ENCODE results near the gene NCAPH2. TPM values are rescaled to one million over a fixed set of nuclear protein-coding genes. Genes with fewer than 3 reads are reported as not detected.
A peak's percentile ranks its signal among the peaks of the same experiment; 100 is the strongest.

Gene NCAPH2
- total RNA-seq, 6 donors from 2014 or later: 55.4 to 104 (median 62.2) TPM

GRCh38 chr22:50550395-50550794, 42.4 kb downstream of the NCAPH2 start:
- ATAC-seq (ENCODE audit: low FRiP score in 2 of 2) (no peak), DNase-seq (no peak)
- peaks cover 0 to 29% (median 9%) of the 10 kb centered on the region in 4 donors for H3K27me3 ChIP-seq
- no peak overlapping the region for H3K27ac ChIP-seq
- no peak overlapping the region for H3K4me3 ChIP-seq
- peaks cover 7 to 29% (median 17%) of the 10 kb centered on the region in 4 donors for H3K4me1 ChIP-seq
- H3K9me3 ChIP-seq: no peaks in the 10 kb centered on the region
- H3K36me3 ChIP-seq: no peaks in the 10 kb centered on the region
- no peak for TF ChIP-seq POLR2AphosphoS5 (IDR thresholded peaks at IDR 0.05)
- TF ChIP-seq POLR2A (IDR thresholded peaks at IDR 0.05): no peak
- no peak for TF ChIP-seq CTCF (IDR thresholded peaks at IDR 0.05)
- no peak for TF ChIP-seq EP300 (IDR thresholded peaks at IDR 0.05)
- 91 to 97% methylated on average over 6 to 8 of the region's 8 CpGs for WGBS, 2 donors

GRCh38 chr22:50551160-50551752, 43.2 kb downstream of the NCAPH2 start:
- no peak for ATAC-seq (ENCODE audit: low FRiP score in 2 of 2)

GRCh38 chr22:50553310-50553709, 45.3 kb downstream of the NCAPH2 start:
- H3K27me3 ChIP-seq: peaks cover 0 to 9% (median 4%) of the 10 kb centered on the region in 4 donors
- 83 to 90% methylated on average over 8 of the region's 8 CpGs for WGBS, 2 donors
- no peak overlapping the region for H3K4me3 ChIP-seq
- no peaks in the 10 kb centered on the region for H3K9me3 ChIP-seq
- ATAC-seq (ENCODE audit: low FRiP score in 2 of 2) (no peak), DNase-seq (no peak)
- no peaks in the 10 kb centered on the region for H3K36me3 ChIP-seq
- no peak overlapping the region for H3K27ac ChIP-seq
- peaks cover 7 to 11% (median 9%) of the 10 kb centered on the region in 4 donors for H3K4me1 ChIP-seq
- no peak for TF ChIP-seq EP300 (IDR thresholded peaks at IDR 0.05)
- TF ChIP-seq CTCF (IDR thresholded peaks at IDR 0.05): no peak
- TF ChIP-seq POLR2AphosphoS5 (IDR thresholded peaks at IDR 0.05): no peak
- no peak for TF ChIP-seq POLR2A (IDR thresholded peaks at IDR 0.05)

More at GRCh38 chr22:50551160-50551752, 43.2 kb downstream of the NCAPH2 start:
- peak in 1 of 2 donors; percentile 67 for DNase-seq
- Histone ChIP-seq H3K36me3 (no peaks in the 10 kb centered on the region), H3K27ac (no peak overlapping the region), H3K4me3 (no peak overlapping the region), H3K4me1 (peaks cover 7 to 26% (median 15%) of the 10 kb centered on the region in 4 donors), H3K27me3 (peaks cover 0 to 26% (median 9%) of the 10 kb centered on the region in 4 donors), H3K9me3 (no peaks in the 10 kb centered on the region)
- 89 to 95% methylated on average over 11 of the region's 11 CpGs for WGBS, 2 donors
- TF ChIP-seq POLR2A (IDR thresholded peaks at IDR 0.05) (no peak), CTCF (IDR thresholded peaks at IDR 0.05) (no peak), EP300 (IDR thresholded peaks at IDR 0.05) (no peak), POLR2AphosphoS5 (IDR thresholded peaks at IDR 0.05) (no peak)

- Histone ChIP-seq H3K27me3 (no peaks in the 10 kb centered on the region), H3K9me3 (no peaks in the 10 kb centered on the region), H3K4me3 (no peak overlapping the region), H3K27ac (no peak overlapping the region), H3K4me1 (no peaks in the 10 kb centered on the region), H3K36me3 (no peaks in the 10 kb centered on the region)
- WGBS, 2 donors: 87% methylated on average over 5 of the region's 5 CpGs
- TF ChIP-seq EP300 (IDR thresholded peaks at IDR 0.05) (no peak), POLR2A (IDR thresholded peaks at IDR 0.05) (no peak), POLR2AphosphoS5 (IDR thresholded peaks at IDR 0.05) (no peak), CTCF (IDR thresholded peaks at IDR 0.05) (no peak)
- DNase-seq: no peak
- ATAC-seq (ENCODE audit: low FRiP score in 2 of 2): no peak
Observed at GRCh38 chr22:50556703-50557102, 48.7 kb downstream of the NCAPH2 start.

- Histone ChIP-seq H3K9me3 (no peaks in the 10 kb centered on the region), H3K4me3 (no peak overlapping the region), H3K4me1 (peaks cover 7 to 13% (median 10%) of the 10 kb centered on the region in 4 donors), H3K27ac (no peak overlapping the region), H3K27me3 (no peaks in the 10 kb centered on the region), H3K36me3 (no peaks in the 10 kb centered on the region)
- DNase-seq (no peak), ATAC-seq (ENCODE audit: low FRiP score in 2 of 2) (no peak)
- 81 to 94% methylated on average over 3 of the region's 3 CpGs for WGBS, 2 donors
- TF ChIP-seq POLR2A (IDR thresholded peaks at IDR 0.05) (no peak), CTCF (IDR thresholded peaks at IDR 0.05) (no peak), EP300 (IDR thresholded peaks at IDR 0.05) (no peak), POLR2AphosphoS5 (IDR thresholded peaks at IDR 0.05) (no peak)
Observed at GRCh38 chr22:50560034-50560433, 52.0 kb downstream of the NCAPH2 start.
